Kasumi-1 (cell line): ENCODE measurements around the gene INAFM1.
A peak's percentile ranks its signal among the peaks of the same experiment; 100 is the strongest.

Experiments
- DNase-seq, 2 experiments: peaks; one replicate each; lab custom pipeline; 2025; lab: John Stamatoyannopoulos, UW

Gene INAFM1

GRCh38 chr19:47274071-47274890 is at the start of gene INAFM1:
Gene INAFM1 (plus strand): TSS chr19:47274885. CDS start chr19:47274920, 35 bp downstream.
- DNase-seq, result peak; percentile 76 to 79

GRCh38 chr19:47225746-47226425 is 48.8 kb upstream of the INAFM1 start:
- DNase-seq, result peak; percentile 55 to 64

- DNase-seq, result peak; percentile 15 to 17
These were observed 48.0 kb upstream of the INAFM1 start for GRCh38 chr19:47226426-47227351.

GRCh38 chr19:47227352-47228167 is 47.1 kb upstream of the INAFM1 start:
- DNase-seq, result peak; percentile 49 to 54

- DNase-seq, result no peak
These were observed 46.3 kb upstream of the INAFM1 start for GRCh38 chr19:47228168-47228936.

GRCh38 chr19:47228937-47229675 is 45.6 kb upstream of the INAFM1 start:
- no peak for DNase-seq

GRCh38 chr19:47229676-47230053 is 45.0 kb upstream of the INAFM1 start:
- peak in 1 of 2 experiments; percentile 21 for DNase-seq

- DNase-seq, result peak in 1 of 2 experiments; percentile 11
These were observed 44.4 kb upstream of the INAFM1 start for GRCh38 chr19:47230054-47230920.

GRCh38 chr19:47230921-47231214 is 43.8 kb upstream of the INAFM1 start, which contains the start of gene BBC3:
Gene BBC3 (minus strand): TSS chr19:47231199. CDS start chr19:47228431, 2,768 bp downstream.
- DNase-seq, result no peak

- peak; percentile 19 to 39 for DNase-seq
These were observed 43.2 kb upstream of the INAFM1 start for GRCh38 chr19:47231215-47232054.

GRCh38 chr19:47232422-47233211 is 42.1 kb upstream of the INAFM1 start:
- no peak for DNase-seq

- DNase-seq, result no peak
These were observed 38.5 kb upstream of the INAFM1 start for GRCh38 chr19:47236072-47236675.

GRCh38 chr19:47239152-47239551 is 35.5 kb upstream of the INAFM1 start:
- DNase-seq, result no peak

- DNase-seq, result no peak
These were observed 34.9 kb upstream of the INAFM1 start for GRCh38 chr19:47239610-47240296.

- DNase-seq, result no peak
These were observed 34.1 kb upstream of the INAFM1 start for GRCh38 chr19:47240556-47240955.
